Measurements from ENCODE around the gene SEBOX.

GRCh38 chr17:28350271-28350670, 14.7 kb downstream of the SEBOX start:
- TF ChIP-seq CTCF (IDR thresholded peaks at IDR 0.05) = no peak
- no peak for TF ChIP-seq EZH2 (IDR thresholded peaks at IDR 0.05; ENCODE audit: borderline replicate concordance, insufficient read depth, low read depth, low read length, poor library complexity, severe bottlenecking)

Measured in B cell (primary cell).